A673 (cell line): ENCODE data around the gene KMO.

Experiments used
- CTCF ChIP-seq: fragments of 300-800, 200-600 bp; sonication (generic); conservative IDR thresholded peaks from 2 replicates; pipeline ENCODE4 v1.5.1; 2017; ENCODE audit warnings: low read depth, mild to moderate bottlenecking, antibody characterized with exemption, low read length, moderate library complexity, mixed read lengths
- EZH2 ChIP-seq: fragments of 200-600 bp; sonication (generic); IDR thresholded peaks from 2 replicates; pipeline ENCODE4 v1.6.1; 2017; ENCODE audit warnings: borderline replicate concordance, low read depth, mild to moderate bottlenecking, mixed read lengths, antibody characterized with exemption, low read length; ENCODE audit not compliant: poor library complexity, severe bottlenecking

- no peak for TF ChIP-seq EZH2
- TF ChIP-seq CTCF = peak; percentile 54
These were observed 32.3 kb upstream of the KMO start for GRCh38 chr1:241499910-241500309.
